GM13977 (cell line): Measurements from ENCODE around the gene PRSS48.
"Not testable (repeated sequence)": the region's sequence is repeated elsewhere in the genome, so short reads cannot be mapped to it uniquely, and the experiment has no call there.

Experiments
- DNase-seq: peaks from one replicate; pipeline ENCODE4 v3.0.0; 2012; ENCODE audit warnings: low spot score
- CTCF ChIP-seq: IDR thresholded peaks from 2 replicates; pipeline ENCODE4 v1.5.1; 2012; ENCODE audit warnings: mild to moderate bottlenecking, control low read depth; ENCODE audit not compliant: insufficient read depth; ENCODE audit errors: extremely low read depth, missing control alignments
- in situ Hi-C: fragments of 300-500 bp; cut with MboI; formaldehyde crosslinking; loops from one replicate; pipeline ENCODE4 v1.12.0; 2022; ENCODE audit warnings: low sequenced_read_pairs, low pct_unique_long_range_greater_than_20kb, mixed read lengths, inconsistent platforms; ENCODE audit not compliant: unreplicated experiment

The PRSS48 gene

GRCh38 chr4:151233600-151233999, 43.4 kb upstream of the PRSS48 start:
- in situ Hi-C loops: no loop called here
- DNase-seq: no peak
- TF ChIP-seq CTCF: no peak

- in situ Hi-C loops, DNase-seq: not testable (repeated sequence)
These were observed 41.6 kb upstream of the PRSS48 start for GRCh38 chr4:151235373-151235772.

GRCh38 chr4:151236036-151236435, 40.9 kb upstream of the PRSS48 start:
- no peak for DNase-seq
- in situ Hi-C loops: no loop called here
- no peak for TF ChIP-seq CTCF

- in situ Hi-C loops: no loop called here
- DNase-seq: no peak
- no peak for TF ChIP-seq CTCF
These were observed 38.5 kb upstream of the PRSS48 start for GRCh38 chr4:151238477-151238876.

- no peak for DNase-seq
- no peak for TF ChIP-seq CTCF
- in situ Hi-C loops: no loop called here
These were observed 37.4 kb upstream of the PRSS48 start for GRCh38 chr4:151239608-151240007.

GRCh38 chr4:151242305-151242704, 34.7 kb upstream of the PRSS48 start:
- no peak for DNase-seq
- in situ Hi-C loops: no loop called here
- TF ChIP-seq CTCF: no peak

GRCh38 chr4:151246742-151247141, 30.2 kb upstream of the PRSS48 start:
- no peak for TF ChIP-seq CTCF
- in situ Hi-C loops: no loop called here
- DNase-seq: no peak
